HG03196 (cell line): ENCODE data around the gene ACTR3.

Experiments
- ATAC-seq: cut with Tn5 transposase; IDR thresholded peaks from one replicate; pipeline ENCODE4 v1.9.1; 2021; ENCODE audit not compliant: unreplicated experiment

The ACTR3 gene

DNA sequence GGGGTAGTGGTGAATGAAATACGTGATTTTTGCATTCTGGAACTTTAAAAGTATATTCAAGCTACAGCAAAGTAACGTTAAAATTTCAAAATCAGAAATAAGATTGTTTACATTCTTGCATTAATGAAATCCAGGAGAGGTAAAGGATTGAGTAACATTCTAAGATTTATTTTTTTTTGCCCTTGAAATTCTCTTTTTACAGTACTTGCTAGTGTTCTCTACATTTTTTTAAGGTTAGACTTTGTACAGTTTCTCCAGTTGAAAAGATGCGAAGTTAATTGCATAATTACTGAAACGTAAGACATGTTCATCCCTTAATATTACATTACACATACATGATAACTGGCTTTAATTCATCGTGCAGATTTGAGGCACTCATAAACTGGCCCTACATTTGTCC is 74.5 kb downstream of the ACTR3 start:
- ATAC-seq: no peak

DNA sequence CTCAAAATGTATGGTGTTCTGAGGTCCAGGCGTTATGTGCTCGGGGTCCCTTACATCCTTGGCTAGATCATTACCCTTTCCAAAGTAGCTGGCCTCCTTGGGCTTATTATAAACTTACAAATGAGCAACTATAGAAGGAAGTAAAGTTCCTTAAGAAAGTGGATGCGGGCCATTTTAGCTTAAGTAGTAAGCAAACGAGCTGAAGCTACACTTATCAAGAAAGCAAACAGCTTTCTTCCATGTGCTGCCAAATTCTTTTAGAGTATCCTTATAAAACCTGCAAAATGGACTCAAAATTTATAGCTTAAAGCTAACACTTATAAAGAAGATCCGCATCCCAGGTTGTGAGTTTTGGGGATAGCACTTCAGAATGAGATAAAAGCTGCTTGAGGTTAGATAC is 75.3 kb downstream of the ACTR3 start:
- no peak for ATAC-seq

DNA sequence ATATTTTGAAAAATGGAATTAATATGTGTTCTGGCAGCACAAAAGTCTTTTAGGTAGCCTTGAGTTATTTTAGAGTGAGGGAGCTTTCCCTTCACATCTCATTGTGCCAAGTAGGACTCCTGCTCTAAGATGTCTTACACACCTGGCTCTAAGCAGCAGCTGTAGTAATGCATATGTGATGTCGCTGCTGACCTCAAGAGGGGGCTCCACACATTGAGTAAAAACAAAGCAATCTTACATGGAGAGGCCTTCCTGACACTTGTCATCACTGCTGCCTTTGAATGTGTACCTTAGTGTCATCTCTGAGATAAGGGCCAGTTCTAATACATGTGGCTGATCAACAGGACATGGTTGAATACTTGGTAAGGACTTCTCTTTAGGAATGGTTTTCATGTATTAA is 75.8 kb downstream of the ACTR3 start:
- ATAC-seq: peak; percentile 77

DNA sequence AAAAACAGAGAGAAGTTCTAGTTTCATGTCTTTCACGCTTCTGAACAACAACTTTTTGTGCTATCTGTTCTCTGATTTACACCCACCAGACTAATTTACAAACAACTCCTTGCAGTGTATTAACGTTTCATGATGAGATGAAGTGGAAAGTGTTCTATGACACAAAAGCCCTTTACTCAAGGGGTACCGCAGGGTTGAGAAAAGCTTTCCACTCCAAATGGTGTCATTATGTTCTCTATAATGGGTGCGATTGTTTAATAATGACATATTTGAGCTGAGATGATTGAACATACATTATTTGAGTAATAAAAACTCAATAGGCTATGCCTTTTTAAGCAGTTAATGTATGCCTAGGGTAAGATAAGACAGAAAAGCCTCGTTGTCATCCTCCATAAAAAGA is 76.3 kb downstream of the ACTR3 start:
- no peak for ATAC-seq

DNA sequence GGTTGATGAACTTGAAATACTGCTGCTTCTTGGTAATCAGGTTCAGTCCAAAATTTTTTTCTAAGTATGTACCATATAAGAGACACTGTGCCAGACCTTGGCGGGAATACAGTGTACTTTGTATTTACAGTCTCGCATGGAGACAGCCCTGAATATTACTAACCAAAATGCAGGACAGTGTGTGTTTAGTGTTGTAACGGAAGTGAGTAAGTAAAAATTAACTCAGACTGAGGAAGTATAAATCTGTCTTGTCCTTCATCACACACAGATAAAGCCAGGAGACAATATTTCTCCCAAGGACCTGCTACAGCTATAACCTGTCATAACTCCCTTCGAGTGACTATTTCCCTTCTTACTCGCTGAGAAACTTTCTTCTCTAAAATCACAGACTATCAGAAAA is 76.9 kb downstream of the ACTR3 start:
- peak; percentile 46 for ATAC-seq

DNA sequence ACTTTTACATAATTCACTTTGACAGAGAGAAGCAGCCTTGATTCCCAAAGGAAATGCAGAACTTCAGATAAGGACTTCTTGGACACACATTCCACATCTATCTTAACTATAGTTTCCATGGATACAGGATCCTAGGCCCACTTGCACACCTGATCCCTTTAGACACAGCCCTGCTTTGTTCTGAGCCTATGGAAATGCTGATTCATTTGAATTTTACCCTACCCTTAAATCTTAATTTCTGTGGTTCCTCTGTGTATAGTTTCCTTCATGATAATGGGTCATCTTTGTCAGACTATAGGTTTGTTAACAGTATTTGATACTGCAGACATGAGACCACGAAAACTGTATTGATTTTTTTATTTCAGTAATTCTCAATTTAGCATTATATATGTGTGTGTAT is 77.4 kb downstream of the ACTR3 start:
- ATAC-seq: no peak

DNA sequence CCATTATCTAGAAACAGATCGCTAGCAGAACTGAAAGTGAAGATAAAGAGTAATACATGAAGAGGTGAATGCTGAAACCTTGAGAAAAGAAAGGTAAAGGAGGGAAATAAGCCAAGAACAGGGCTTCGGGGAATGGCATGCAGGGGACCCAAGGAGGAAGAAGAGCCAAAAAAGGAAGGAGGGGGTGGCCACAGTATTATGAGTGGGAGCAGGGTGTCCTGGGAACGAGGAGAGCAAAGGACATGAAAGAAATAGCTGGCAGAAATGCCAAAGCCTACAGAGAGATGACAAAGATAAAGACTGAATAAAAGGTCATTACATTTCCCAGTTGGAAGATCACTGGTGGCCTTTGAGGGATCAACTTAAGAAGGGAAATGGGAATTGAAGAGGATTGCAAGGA is 82.9 kb downstream of the ACTR3 start:
- ATAC-seq: no peak

DNA sequence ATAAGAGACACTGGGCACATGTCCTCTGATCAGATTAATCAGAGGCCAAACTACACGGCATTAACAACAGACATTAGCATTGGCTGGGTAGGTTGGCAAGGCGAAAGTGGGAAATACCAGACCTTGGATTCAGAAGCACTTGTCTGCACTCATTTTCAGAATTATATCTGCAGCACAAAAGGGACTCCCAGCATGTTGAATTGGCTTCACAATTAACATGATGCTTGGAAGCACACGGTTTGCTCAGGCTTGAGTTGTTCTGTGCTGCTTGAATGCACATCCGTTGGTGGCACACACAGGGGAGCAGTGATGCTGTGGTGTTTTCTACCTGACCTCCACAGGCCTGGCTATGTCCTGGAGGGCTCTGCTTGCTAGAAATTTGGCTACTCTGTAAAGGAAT is 83.9 kb downstream of the ACTR3 start:
- no peak for ATAC-seq

DNA sequence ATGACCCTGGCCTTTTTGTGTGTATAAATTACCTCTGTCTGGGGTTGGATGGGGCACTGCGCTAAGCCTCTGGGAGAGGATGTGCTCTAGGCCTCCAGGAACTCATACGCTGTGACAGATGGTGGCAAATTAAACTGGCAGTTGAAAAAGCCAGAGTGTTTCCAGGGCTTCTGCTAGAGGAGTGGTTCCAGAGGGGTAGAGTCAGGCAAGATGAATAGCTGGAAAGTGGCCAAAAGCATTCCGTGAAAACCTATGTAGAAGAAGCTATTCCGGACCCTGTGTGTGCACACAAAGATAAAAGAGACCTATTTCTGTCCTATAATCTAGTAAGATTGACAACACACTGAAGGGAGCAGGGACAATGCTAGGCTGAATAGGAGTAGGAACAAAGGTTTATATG is 84.8 kb downstream of the ACTR3 start:
- ATAC-seq: no peak

DNA sequence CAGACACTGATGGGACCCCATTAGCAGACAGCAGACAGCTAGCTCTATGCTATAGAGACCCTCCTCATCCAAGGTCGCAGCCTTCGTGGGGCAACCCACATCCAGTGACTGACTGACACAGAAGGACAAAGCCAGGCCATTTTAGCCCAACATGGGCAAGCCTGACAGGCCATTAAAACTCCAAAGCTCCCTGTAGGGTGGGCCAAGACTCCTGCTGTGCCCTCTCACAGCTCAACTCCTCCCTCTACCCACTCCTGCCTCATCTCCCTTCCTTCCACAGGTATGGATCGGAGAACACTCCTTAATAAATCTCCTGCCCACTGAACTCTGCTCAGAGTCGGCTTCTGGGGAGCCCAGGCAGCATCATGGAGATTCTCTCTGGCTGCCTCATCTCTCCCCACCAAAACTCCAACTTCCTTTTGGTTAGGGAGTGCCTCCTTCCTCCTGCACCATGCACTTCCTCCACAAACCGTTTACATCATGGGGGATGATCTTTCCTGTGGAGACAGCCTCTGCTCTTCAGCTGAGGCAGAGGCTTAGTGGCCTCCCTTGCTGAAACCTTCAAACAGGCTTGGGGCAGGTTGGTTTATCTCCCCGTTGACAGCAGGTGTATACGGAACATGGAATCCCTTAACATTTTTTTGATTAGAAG is 86.5 kb downstream of the ACTR3 start:
- ATAC-seq: no peak

DNA sequence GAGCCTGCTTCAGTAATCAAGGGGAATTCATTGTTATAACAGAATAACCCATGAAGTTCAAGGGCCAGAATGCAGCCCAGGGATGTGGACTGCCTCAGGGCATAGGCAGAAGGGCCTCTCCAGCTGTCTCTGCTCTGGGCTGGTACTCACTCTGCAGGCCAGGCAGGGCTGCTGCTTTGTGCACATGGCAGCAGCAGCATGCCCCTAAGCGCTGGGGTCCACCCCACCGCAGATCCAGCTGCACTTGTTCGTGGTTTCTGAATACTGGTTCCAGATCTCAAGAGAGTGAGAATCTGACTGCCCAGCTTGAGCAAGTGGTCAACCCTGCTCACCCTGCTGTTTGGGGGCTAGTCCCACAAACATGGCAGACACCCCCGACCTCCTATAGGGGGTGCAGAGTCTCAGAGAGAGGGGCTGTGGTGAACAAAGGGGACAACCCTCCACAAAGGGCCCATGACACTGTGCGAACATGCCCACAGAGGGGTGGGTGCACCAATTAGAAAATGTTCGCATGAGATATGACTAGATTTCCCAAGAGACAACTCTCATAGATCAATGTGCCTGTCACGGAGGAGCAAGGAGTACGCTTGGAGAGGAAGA is 87.3 kb downstream of the ACTR3 start:
- ATAC-seq: no peak

DNA sequence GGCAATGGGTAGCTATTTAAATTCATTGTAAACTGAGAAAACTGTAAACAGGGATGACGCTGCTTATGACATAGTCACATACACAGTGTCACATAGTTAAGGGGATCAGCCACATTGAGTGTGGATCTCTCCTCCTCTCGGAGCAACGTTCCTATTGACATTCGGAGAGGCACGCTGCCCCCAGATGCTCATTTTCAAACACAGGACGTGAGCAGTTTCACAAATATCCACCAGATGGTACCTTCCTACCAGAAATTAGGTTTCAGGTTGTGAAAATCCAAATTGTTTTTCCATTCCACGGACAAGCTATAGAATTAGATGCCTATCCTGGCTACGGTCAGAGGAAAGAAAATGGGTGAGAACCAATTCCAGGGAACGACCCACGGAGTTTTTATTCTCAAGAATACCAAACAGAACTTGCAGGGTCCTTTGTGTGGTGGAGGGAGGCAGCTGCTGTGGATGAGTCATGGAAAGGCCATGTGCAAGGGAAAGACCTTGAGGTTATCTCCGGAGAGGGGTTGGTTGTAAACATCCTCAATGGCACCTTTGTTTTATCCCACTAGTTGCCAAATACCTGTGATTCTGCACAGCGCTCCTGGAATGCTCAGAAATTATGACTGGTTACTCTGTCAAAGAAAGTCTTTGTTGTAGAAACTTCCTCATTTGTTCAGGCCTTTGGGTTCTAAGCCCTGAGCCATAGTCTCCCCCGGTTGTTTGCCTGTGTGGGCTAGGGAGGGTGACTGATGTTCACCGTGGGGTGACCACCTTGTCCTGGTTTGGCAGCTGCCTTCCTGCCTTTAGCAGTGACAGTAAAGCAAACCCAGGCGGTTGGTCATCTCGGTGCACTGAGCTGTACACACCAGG is 88.0 kb downstream of the ACTR3 start:
- no peak for ATAC-seq

DNA sequence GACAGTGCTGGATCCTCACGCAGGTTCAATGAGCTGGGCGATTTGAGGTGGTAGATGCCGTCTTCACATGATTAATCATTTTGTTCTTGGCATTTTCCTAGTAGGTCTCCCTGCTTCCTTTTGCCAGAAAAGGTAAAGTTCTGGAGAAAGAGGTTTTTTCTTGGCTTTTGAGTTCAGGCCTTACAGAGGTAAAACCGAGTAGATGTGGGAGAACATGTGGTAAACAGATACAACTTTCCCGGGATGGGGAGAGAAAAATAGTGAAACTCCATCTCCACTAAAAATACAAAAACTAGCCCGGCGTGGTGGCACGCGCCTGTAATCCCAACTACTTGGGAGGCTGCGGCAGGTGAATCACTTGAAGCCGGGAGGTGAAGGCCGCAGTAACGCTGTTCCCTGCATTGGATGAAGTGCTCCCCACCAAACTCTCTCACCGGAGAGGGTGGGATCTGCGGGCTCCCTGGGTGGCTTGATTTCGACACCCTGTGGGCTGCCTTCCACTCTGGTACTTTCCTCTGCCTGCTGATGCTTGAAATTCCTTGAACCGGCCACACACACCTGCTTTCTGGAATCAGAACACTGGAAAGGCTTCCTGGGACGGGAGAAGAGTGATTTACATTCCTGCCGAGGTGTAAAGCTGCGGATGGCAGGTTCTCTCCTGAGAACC is 88.8 kb downstream of the ACTR3 start:
- ATAC-seq: no peak

DNA sequence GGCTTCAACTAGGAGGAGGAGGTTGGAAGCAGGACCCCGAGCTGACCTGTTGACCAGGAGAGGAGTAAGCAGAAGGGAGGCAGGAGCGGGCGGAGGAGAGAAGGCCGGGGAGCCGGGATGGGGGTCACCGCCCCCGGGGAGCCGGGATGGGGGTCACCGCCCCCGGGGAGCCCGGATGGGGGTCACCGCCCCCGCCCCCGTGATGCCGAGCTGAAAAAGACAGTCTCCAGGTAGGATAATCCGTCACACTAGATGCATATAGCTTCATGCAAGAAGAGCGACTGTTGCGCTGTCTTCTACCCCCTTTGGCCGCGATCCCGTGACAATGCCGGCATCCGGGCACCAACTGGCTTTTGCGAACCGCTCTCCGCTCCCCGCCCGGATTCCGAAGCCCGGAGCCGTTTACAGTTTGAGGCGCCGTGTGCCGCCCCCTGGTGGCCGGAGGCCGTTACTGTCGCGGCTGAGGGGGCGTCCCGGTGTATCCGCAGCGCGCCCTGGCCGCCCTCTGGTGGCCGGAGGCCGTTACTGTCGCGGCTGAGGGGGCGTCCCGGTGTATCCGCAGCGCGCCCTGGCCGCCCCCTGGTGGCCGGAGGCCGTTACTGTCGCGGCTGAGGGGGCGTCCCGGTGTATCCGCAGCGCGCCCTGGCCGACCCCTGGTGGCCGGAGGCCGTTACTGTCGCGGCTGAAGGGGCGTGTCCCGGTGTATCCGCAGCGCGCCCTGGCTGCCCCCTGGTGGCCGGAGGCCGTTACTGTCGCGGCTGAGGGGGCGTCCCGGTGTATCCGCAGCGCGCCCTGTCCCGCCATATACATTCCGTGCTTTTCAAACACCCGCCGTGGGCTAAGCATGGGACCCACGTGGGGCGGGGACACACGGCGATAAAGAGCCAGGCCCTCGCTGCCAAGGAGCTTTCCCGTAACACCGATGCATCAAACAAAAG is 89.6 kb downstream of the ACTR3 start:
- no peak for ATAC-seq

DNA sequence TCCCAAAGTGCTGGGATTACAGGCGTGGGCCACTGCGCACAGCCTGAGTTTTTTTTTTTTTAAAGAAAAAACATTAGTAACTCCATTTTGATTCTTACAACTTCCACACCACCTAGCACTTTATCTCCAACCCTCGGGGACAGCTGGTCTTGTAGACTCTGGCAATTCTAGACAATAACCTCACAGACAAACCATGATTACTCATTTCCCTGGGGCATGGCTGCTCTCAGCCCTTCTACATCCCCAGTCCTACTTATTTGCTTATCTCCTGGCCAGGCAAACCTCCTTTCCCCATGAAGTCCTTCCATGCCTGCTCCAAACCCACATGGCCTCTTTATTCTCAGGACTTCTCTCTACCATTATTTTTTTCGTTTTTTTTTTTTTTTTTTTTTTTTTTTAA is 91.1 kb downstream of the ACTR3 start:
- ATAC-seq: no peak

DNA sequence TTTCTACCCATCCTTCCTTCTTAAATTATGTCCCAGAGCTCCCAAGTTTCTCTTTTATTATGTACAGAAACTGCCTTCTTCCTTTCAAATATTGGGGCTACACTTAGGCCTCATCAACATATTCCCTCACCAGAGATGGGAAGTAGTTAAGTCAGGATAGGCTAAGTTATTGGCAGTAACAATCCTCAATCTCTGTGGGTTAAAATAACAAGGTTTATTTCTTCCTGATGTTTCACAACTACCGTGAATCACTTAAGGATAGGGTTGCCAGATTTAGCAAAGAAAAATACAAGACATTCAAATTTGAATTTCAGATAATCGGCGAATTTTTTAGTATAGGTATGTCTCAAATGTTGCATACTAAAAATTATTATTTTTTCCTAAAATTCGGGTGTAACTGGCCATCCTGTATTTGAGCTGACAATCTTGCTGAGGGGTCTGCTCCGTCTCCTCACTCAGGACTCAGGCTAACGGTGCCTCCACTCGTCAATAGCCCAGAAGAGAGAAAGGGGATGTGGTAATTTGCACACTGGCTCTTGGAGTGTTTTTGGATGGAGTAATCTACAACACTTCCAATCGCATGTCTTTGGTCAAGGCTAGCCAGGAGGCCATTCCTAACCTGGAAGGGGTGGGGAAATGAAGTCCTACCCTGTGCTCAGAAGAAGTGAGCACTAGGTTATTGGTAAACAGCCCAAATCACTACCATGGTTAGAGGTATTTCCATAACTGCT is 91.7 kb downstream of the ACTR3 start:
- ATAC-seq: no peak

DNA sequence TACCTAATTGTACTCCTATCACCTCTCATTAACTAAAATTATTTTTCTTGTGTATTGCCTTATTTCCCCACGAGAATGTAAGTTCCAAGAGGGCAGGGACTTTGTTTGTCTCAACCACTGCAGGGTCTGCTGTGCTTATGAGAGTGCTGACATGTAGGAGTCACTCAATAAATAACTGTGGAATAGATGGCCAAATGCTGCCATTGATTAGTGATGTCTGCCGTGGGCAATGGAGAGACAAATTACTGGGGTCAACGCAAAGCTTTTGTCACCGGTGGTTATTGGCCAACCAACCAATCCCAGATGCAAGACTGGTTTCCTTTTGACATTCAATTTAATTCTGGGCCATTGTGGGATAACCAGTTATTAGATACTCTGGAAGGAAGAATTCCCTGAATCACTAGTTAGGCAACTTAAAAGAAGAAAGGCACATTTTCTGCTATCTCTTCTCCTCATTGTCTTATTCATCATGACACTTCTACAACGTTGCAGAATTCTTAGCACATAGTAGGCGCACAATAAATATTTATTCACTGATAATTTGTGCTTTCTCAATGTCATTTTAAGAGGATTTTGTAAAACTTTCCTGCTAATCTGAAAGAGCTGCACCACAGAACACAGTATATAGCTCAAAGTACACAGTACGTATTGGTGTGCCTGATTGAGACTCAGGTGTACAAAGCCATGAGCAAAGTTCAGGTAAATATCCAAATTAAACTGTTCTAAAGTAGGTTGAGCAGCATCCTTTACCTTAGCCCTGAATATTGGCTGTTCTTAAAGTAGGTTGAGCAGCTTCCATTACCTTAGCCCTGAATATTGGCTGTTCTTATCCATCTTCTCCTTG is 95.9 kb downstream of the ACTR3 start:
- ATAC-seq: no peak

DNA sequence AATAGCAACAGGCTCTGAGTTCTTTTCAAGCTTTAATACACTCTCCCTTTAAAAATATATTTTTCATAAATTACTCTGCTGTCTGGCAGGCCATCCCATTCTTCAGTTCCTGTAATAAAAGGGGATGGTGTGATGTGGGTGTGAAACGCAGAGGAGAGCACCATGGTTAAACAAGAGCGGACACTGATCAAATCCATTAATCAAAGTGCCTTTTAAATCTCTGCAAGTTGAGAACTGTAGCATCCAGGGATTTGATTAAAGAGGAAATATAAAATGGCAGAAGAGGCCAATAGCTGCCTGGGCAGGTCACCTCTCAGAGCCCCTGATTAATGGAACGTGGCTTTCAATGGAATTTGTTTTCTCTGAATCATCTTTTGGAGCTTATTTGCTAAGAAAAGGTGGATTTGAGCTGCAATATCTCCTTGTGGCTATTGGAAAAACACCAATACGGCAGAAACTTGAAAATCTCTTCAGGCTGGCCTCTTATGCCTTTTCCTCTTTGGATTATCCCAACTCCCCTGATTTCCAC is 96.9 kb downstream of the ACTR3 start:
- no peak for ATAC-seq

DNA sequence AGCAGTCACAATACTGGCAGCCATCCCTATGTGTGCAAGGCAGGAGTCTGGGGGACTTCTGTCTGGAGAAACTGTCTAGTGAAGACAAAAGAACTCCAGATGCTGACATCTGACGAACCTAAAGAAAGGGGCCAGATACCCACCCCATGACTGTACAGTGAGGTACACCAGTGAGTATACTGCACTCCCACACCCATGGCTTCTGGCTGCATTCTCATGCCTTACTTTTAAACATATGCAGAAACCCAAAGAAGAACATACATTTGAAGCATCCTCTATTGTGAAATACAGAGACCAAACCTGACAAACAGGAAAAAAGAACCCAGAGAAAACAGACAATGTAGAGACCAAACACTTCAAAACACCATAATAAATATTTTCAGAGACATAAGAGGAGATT is 102.2 kb downstream of the ACTR3 start:
- no peak for ATAC-seq
